DMS53 treated with DMSO at 0.1 percent for 48 hours (cell line): ENCODE data around the gene B3GALT6.
A peak's percentile ranks its signal among the peaks of the same experiment; 100 is the strongest.

ENCODE experiments used
- DNase-seq: peaks from one replicate; lab custom pipeline; 2025; ENCODE audit not compliant: unreplicated experiment; lab: John Stamatoyannopoulos, UW

The B3GALT6 gene

DNA sequence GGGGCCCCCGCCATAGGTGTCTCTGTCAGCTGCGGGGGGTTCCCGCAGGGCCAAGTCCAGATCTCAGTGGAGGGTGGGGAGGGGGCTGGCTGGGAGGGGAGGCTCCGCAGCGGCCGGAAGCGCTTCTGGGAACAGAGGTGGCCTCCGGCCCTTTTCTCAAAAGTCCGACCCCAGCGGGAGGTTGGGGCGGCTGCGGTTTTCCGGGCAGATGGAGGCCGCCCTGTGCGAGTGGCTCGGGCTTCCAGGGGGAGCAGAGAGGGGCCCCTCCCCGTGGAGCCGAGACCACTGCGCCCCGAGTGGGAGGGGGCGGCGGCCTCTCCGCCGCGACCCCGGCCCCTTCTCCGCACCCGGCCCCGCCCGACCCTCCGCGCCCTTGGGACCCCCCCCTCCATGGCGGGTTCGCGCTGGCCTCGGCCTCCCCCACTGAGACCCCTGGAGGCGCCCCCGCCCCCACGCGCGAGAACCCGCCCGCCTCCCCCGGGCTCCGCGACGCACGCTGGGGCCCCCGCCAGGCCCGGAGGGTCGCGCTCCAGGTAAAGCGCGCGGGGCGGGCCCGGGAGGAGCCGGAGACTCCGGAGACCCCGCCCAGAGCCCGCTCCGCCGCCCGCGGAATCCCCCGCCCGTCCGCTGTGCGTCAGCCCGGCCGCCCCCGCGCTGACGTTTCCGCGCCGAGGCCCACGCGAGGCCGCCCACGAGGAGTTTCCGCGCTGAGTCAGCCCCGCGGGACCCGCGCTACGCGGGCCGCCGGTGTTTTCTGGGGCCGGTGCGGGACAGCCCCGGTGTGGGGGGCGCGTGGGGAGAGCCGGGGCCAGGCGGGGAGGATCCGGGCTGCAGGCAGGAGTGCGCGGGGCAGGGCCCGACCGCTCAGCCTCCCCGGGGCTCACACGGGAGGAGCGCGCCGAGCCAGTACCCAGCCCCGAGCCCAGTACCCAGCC is 30.9 kb upstream of the B3GALT6 start:
- no peak for DNase-seq

DNA sequence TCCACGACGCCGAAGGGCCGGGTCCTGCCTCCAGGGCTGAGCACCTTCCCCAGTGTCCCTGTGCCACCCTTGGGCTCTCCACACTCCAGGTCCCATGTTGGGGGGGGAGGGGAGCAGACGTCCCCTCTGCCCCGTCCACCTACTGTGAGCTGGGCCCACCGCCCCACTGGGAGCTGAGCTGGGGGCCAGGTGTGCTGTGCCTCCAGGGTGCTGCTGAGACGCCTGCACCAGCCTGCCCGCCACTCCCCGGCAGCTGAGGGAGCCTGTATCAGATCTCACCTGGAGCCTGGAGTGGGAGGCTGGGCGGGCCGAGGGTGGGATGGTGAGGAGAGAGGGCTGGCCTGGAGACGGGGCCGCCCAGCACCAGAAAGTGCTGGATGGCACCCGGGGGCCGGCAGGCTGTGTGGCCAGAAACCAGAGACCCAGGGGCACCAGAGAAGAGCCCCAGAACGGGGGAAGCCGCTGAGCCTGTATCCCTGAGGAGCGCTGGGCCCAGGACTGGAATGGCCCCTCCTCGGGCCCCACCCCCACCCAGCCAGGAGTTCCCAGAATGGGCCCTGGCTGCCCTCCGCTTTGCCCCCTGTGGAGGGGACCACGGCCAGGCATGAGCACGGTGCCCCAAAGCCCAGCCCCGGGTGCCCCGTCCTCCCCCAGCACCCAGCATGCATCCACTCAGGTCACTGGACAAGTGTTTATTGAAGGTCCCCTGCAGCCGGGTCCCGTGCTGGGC is 29.0 kb upstream of the B3GALT6 start:
- DNase-seq, result no peak

DNA sequence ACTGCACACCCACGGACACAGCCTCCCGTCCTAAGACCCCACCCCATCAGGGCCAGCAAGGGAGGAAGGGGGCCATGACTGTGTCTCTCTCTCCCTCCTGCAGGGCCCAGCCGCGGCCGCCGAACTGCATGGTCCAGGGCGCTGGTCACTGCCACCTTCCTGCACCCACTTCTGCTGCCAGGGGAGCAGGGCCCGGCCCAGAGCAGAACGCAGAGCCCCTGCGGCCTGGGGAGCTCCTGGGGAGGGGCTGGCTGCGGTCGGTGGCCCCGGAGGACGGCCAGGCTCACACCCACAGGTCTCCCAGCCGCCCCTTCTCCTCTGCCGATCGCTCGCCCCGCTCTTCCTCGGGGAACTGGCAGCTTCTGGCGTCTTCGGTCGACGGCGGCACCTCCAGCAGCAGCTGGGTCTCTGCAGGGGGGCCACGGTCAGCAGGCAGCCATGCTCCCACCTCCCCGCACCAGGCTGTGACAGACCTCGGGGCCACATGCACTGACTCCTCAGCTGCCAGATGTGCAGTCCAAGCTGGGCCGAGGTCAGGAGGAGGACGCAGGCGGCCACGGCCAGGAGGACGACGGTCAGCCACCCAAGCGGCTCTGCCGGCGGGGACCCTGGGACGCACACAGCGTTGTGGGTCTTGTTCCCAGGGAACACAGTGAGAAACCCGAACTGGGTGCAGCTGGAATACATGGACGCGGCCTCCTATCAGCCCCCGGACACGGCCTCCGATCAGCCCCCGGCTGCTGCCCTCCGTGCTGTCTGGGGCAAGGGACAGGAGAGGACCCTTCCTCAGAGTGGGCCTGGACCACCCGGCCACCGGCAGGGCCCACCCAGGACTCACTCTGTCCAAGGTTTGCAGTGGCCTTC is 28.2 kb upstream of the B3GALT6 start:
- no peak for DNase-seq

DNA sequence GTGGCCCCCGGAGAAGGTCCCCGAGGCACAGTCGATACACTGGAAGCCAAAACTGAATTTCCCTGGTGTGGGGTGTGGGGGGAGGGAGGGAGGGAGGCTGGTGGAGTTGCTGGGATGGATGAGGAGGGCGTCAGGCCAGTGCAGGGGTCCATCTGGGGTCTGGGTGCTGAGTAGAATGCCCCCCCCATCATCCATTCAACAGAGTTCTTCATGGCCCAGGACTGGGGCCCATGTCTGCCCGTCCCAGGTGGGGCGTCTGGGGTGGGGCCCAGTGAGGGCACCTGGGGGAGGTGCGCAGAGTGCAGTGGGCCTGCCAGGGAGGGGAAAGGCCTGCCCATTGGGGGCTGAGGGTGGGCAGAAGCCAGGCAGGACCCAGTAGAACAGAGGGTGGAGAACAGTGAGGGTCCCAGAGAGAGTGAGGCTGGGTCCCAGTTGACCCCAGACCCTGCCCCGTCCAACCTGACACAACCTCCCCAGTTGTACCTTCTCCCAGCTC is 27.6 kb upstream of the B3GALT6 start:
- no peak for DNase-seq

DNA sequence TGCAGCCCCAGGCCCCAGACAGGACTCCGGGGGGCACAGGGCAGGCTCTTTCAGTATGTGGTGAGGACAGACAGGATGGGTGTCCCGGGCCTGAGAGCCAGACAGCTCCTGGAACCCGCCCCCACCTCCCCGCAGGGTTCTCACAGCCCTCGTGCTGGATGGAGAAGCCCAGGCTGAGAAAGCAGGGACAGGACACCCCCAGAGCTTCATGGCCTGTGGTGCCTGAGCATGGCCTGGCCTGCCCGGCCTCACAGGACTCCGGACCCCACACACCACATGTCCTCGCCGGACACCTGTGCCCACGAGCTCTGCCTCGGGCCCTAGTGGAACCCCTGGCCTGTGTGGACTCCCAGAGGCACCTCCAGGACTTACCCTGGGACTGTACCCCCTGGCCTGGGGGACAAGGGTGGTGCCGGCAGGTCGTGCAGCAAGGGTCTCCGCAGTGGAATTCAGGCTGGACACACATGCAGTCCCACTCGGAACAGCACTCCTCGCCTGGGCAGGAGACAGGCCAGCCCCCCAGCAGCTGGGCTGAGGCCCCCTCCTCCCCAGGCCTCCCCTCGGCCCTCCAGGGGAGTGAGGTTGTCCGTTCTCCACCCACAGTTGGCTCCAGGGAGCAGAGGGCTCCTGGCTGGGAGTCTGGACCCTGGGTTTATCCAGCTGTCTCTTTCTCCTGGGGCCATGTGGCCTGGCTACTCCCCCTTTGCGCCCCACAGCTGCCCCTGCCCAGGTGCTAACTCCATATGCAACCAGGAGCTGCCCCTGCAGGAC is 26.9 kb upstream of the B3GALT6 start:
- DNase-seq, result no peak

DNA sequence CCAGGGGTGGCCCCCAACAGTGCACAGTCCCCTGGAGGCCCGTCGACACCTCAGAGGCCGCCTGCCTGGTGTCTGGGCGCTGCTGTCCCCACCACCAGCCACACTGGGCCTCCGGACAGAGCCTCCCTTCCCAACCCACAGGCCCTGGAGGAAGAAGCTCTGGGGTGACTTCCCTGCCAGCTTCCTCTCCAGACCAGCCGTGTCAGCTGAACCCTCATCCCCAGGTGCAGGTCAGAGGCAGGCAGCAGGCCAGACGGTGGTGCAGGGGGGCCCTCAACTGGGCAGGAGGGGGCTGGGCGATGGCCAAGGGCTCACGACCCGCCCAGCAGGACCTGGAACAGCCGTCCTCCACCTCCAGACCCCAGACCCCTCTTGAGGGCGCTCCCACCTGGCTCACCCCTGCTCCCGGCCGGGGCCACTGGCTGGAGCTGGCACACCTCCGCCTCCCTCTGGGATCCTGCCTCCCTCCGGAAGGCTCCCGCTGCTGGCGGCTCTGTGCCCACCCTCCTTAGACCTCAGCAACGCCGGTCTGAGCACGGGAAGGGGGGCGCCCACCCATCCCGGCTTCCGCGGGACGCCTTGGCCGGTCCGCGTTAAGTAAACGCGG is 26.2 kb upstream of the B3GALT6 start:
- DNase-seq, result no peak

DNA sequence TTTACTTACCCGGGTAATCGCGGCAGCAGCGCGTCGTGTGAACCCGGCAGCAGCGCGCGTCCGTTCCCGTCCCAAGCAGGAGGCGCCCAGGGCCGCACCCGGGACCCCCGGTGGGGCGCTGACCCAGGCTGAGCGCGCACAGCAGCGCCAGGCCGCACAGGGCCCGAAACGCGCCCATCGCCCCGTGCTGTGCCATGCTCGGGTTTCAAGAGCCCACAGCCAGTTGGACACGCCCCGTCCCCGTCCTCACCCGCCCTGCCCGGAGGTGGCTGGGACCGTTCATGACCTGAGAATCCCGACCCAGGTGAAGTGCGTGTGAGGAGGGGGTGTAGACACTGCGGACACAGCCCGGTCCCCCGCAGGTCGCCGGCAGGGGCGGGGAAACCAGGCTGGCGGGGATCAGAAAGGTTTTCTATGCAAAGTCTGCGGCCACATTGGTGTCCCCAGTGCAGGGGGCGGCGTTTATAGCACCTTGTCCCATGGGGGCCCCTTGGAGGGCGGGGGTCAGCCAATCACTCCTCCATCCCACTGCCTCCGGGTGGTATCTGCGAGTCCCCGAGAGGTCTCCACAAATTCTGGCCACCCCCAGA is 25.6 kb upstream of the B3GALT6 start, which contains the start of gene TNFRSF18:
TNFRSF18 (minus strand) TSS at position 217 of the 590 bp plus-strand sequence; CDS start at position 196, 21 bp downstream.
- DNase-seq, result peak; percentile 42

DNA sequence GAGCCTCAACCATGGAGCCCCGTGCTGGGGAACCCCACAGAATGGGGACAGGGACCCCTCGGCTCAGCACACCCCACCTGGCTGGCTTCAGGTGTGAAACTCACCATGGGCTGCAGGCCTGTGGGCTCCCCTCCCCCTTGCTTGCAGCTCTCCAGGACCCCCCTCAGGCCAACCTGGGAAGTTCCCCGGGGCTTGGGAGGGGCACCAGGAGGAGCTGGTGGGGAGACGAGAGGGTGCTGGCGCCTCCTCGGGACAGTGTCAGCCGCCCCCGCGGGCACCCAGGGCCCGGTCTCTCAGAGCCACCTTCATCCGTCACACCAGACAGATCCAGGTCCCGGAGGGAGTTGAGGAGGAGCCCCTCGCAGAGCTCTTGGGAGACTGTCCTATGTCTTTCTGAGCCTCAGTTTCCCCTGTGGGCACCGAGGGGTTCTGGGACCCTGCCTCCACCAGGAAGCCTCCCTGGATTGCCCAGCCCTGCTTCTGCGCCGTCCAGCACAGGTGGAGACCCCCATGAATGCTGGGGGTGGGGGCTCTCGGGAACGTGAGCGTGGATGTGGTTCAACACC is 25.0 kb upstream of the B3GALT6 start:
- no peak for DNase-seq

DNA sequence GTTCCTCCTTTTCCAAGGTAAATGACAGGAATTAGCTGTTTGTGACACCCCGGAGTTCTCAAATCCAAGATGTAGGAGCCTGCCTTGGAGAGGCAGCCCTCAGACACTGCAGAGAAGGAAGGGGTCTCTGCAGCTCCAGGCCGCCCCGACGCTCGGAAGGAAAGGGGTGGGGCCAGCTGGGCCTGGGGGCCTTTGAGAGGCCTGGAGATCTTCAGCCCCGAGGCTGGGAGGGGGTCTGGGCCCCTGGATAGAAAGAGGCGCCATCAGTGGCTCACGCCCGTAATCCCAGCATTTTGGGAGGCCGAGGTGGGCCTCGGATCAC is 24.5 kb upstream of the B3GALT6 start:
- DNase-seq, result no peak

DNA sequence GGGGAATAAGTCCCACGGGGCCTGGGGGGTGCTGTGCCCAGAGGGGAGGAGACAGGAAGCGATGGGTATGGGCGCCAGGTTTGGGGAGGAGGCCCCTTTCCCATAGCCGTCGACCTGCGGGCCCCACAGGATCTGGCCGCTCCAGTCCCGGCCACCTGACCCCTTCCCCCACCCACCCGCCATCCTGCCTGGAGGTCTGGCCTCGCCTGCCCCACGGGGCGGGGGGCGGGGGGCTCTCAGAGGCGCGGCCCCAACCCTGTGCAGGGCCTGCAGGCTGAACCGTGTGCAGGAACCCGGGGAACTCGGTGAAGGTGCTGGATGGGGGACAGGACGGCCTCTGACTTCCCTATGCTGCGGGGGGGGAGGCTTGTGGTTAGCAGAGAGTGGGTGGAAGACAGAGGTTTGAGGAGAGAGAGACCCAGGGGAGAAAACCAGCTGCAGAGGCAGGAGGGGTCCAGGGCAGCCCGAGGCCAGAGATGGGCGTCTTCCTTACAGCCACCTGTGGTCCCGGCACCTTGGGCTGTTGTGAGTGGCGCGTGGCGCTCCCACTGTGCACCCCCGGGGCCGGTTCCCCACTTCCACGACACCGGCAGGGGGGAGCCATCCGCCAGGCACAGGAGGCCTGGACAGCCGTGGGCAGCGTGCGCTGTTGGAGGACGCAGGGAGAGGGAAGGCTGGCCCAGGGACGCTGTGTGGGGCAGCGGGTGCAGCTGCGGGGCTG is 23.2 kb upstream of the B3GALT6 start:
- no peak for DNase-seq

DNA sequence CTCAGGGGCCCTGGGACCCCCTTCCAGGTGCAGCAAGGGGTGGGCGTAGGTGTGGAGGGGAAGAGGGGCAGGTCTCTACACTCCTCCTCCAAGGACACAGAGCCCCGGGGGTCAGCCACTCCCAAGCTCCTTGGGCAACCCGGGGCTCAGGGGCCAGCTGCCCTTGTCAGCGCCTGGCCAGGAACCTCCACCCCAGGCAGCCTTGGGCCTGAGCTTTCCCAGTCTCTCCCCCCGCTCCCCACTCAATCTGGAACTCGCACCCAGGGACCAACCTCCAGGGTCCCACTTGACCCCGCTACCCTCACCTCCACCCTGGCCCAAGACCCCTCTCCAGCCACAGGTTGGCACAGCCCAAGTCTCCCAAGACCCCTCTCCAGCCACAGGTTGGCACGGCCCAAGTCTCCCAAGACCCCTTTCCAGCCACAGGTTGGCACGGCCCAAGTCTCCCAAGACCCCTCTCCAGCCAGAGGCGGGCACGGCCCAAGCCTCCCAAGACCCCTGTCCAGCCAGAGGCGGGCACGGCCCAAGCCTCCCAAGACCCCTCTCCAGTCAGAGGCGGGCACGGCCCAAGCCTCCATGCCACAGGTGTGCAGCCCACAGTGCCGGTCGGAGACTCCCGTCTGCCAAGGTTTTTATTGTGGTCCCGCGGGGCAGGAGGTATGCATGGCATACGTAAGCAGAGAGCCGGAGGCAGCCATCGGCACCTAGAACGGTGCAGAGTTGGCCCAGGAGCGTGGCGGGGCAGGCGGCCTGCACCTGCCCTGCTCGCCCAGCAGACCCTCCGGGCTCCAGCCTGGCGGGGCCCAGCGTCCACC is 21.1 kb upstream of the B3GALT6 start:
- DNase-seq, result no peak

DNA sequence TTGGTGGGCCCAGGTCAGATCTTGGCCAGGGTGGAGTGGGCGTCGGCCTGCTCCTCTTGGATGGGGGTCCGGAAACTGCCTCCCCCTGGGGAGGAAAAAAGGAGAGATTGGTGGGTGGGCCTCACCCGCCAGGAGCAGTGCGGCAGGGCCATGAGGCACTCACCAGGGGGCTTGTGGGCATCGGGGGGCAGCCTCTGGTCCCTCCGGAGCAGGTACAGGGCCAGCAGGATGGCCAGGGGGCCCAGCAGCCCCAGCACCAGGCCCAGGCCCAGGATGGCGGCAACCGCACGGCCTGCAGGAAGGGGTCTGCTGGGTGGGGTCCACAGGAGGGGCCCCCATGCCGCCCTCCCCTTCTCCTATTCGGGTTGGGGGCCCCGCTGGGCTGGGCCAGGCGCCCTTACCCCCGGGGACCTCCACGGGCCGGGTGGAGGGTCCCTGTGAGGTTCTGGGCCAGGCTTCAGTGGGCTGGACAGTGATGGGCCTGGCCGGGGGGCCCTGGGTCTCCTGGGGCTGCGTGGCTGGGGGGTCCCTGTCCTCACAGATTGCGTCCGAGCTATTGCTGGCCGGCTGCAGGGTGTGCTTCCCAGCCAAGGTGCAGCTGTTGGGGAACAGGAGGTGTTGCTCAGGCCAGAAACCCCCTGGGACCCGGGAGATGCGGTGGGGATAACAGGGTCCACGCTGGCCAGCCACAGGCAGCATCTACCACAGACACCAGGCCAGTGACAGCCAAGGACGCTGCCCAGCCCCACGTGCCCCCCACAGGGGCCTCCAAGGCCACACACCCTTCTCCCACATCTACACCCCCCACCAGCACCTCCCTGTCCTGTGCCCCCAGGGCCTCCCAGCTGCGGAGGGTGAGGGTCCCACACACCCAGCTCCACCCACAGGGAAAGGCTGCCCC is 20.2 kb upstream of the B3GALT6 start:
- no peak for DNase-seq

DNA sequence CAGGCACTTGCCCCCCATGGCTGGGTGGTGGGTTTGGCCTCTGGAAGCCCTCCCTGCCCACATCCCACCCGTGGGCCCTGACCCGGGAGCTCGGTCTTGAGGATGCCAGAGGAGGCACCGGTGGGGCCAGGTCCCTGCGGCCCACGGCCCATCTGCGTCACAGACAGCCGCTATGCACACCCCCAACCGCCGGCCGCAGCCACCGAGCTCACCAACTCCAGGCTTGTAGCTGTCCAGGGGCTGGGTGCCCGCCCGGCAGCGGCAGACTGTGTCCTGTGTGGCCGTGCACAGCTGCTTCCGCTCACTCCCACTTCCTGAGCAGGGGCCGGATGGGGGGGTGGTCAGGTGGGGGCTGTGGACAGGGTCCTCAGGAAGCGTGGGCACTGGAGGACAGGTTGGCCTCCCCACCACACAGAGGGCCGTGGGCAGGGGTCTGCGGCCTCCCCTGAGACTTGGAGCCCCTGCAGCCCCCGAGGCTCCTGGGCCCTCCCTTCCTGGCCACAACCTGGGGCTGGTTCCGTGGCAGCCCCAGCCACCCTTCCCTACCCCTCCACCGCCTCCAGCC is 19.2 kb upstream of the B3GALT6 start:
- DNase-seq, result no peak

DNA sequence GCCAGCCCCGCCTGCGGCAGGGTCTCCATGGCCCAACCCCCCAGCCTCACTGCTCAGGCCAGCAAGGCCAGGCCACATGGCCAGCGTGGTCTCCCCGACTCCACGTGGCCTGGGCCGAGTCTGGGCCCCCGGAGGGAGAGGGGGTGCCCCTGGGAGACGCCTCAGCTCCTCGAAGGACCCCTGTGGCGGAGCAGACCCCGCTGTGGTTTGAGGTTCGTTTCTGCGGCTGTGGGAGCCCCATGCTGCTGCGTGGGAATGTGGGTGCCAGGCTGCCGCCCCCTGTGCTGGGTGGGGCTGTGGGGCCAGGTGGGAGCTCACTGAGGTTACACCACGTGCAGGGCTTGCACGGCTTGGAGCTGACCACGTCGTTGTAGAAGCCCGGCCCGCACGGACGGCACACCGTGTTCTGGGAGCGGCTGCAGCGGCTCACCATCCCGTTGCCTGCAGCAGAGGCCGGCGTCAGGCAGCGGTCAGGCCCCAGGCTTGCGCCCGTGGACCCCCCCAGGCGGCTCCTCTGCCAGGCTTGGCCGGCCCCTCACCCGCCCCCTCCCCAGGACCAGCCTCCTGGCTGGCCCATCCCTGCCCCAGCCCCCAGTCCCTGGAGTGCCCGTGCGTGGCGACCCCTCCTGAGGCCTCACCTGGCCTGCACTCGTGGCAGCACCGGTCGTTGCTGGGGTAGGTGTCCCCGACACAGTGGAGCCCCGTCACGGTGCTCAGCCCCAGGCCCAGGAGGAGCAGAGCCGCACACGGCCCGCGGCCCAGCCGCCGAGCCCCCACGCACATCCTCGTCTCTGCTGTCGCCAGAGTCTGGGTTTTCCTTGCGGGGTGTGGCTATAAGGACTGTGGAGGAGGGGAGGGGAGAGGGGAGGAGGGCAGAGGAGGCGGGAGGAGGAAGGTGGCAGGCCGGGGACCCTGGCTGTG is 18.4 kb upstream of the B3GALT6 start, which contains the start of gene TNFRSF4:
TNFRSF4 (minus strand) TSS at position 809 of the 921 bp plus-strand sequence; CDS start at position 783, 26 bp downstream.
- DNase-seq, result no peak

DNA sequence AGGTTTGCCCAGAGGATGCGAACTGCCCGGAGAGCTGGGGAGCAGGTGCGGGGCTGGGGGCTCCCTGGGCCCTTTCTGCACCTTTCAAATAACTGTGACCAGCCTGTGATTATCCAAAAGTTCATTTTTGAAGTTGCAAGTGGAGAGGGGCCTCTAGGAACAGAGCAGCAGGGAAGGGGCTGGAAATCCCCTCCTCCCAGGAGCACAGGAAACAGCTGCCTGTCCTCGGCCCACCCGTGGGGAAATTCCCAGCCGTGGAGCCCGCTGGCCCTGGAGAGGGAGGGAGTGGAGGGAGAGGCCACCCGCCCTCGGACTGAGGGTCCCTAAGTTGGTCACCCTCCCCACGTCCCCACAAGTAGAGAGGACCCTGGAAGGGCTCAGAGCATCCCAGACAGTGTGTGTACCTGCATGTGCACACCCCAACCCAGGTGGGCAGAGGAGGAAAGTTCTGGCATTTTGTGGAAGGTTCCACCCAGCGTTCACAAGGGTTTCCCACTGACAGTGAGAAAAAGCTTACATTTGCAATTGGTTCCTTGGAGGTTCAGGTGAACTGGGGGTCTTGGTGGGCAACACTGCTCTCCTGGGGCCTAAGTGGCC is 16.9 kb upstream of the B3GALT6 start:
- DNase-seq, result no peak
